Measurements from ENCODE around the gene ABCB11. TPM values are rescaled to one million over a fixed set of nuclear protein-coding genes. Genes with fewer than 3 reads are reported as not detected.

The ABCB11 gene
- total RNA-seq, 1 experiment from 2014 or later, result 0.12 TPM

DNA sequence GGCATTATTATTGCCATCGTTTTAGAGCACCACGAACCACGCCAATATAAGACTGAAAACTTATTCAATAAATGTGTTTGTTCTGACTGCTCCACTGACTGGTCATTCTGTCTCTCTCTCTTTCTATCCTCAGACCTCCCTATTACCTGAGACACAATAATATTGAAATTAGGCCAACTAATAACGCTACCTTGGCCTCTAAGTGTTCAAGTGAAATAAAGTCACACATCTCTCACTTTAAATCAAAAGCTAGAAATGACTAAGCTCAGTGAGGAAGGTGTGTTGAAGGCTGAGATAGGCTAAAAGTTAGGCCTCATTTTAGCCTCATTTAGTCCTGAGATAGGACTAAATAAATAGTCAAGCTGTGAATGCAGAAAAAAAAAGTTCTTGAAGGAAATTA lies 91.2 kb downstream of the ABCB11 start:
- H3K4me3 ChIP-seq (replicated peaks in 1 of 2; ENCODE audit: low read depth in 1 of 2, low read length in 2 of 2), result no peak overlapping the region
- ChIA-PET POLR2A (no interaction called here), RAD21 (ENCODE audit: low non-redundant PET in 1 of 2, low total read pairs in 2 of 2, uncharacterized antibody in 2 of 2, unreplicated experiment in 2 of 2) (no interaction called here), CTCF (no interaction called here)
- H3K27me3 ChIP-seq (ENCODE audit: insufficient read depth, low read length), result no peaks in the 10 kb centered on the region
- H3K9me2 ChIP-seq (ENCODE audit: insufficient read depth), result no peaks in the 10 kb centered on the region
- no peaks in the 10 kb centered on the region for H3K4me1 ChIP-seq (ENCODE audit: control insufficient read depth in 1 of 2, insufficient read depth in 2 of 2, low read length in 2 of 2)
- ATAC-seq (no peak), DNase-seq (ENCODE audit: low read depth, low spot score) (no peak)
- TF ChIP-seq CTCF (IDR thresholded peaks at IDR 0.05 in 2 of 3, conservative IDR thresholded peaks at IDR 0.05 in 1 of 3; ENCODE audit: borderline replicate concordance in 1 of 3, insufficient read depth in 1 of 3, low read depth in 2 of 3, low read length in 2 of 3) (no peak), SP1 (IDR thresholded peaks at IDR 0.05; ENCODE audit: low read depth) (no peak), CBX3 (IDR thresholded peaks at IDR 0.05; ENCODE audit: low read depth) (no peak), SIN3A (IDR thresholded peaks at IDR 0.05; ENCODE audit: low read depth) (no peak), EGR1 (IDR thresholded peaks at IDR 0.05; ENCODE audit: low read depth) (no peak), JUND (IDR thresholded peaks at IDR 0.05) (no peak)
- H4K20me1 ChIP-seq (ENCODE audit: insufficient read depth), result no peaks in the 10 kb centered on the region
- H3K4me2 ChIP-seq (ENCODE audit: low read length), result no peak overlapping the region
- H3K9ac ChIP-seq (ENCODE audit: low read length), result no peak overlapping the region
- H3K36me3 ChIP-seq (ENCODE audit: control insufficient read depth in 1 of 2, insufficient read depth in 2 of 2, low read length in 2 of 2), result no peaks in the 10 kb centered on the region
- intact Hi-C loops (cut with micrococcal nuclease), result no loop called here
- no peaks in the 10 kb centered on the region for H3K9me3 ChIP-seq (ENCODE audit: control insufficient read depth in 1 of 2, insufficient read depth in 1 of 2, low read depth in 1 of 2, low read length in 2 of 2)
- no peak overlapping the region for H2AFZ ChIP-seq (ENCODE audit: low read depth, low read length, poor library complexity, severe bottlenecking)
- no peaks in the 10 kb centered on the region for H3K79me2 ChIP-seq (ENCODE audit: insufficient read depth, low read length)
- no peak overlapping the region for H3K27ac ChIP-seq (ENCODE audit: low read depth, low read length)
- no TSS peak for BruUV-seq (replicated peaks)

GRCh38 chr2:168939061-168939460 lies 92.1 kb downstream of the ABCB11 start:
- Histone ChIP-seq H3K4me1 (ENCODE audit: control insufficient read depth in 1 of 2, insufficient read depth in 2 of 2, low read length in 2 of 2) (no peaks in the 10 kb centered on the region), H3K4me3 (replicated peaks in 1 of 2; ENCODE audit: low read depth in 1 of 2, low read length in 2 of 2) (no peak overlapping the region), H3K79me2 (ENCODE audit: insufficient read depth, low read length) (no peaks in the 10 kb centered on the region), H3K9me3 (ENCODE audit: control insufficient read depth in 1 of 2, insufficient read depth in 1 of 2, low read depth in 1 of 2, low read length in 2 of 2) (no peaks in the 10 kb centered on the region), H4K20me1 (ENCODE audit: insufficient read depth) (no peaks in the 10 kb centered on the region), H2AFZ (ENCODE audit: low read depth, low read length, poor library complexity, severe bottlenecking) (no peak overlapping the region), H3K36me3 (ENCODE audit: control insufficient read depth in 1 of 2, insufficient read depth in 2 of 2, low read length in 2 of 2) (no peaks in the 10 kb centered on the region), H3K4me2 (ENCODE audit: low read length) (no peak overlapping the region), H3K27me3 (ENCODE audit: insufficient read depth, low read length) (no peaks in the 10 kb centered on the region), H3K9me2 (ENCODE audit: insufficient read depth) (no peaks in the 10 kb centered on the region), H3K9ac (ENCODE audit: low read length) (no peak overlapping the region), H3K27ac (ENCODE audit: low read depth, low read length) (no peak overlapping the region)
- CTCF ChIA-PET, result no interaction called here
- no peak for DNase-seq (ENCODE audit: low read depth, low spot score)
- ATAC-seq, result no peak
- intact Hi-C loops (cut with micrococcal nuclease), result no loop called here
- BruUV-seq (replicated peaks), result no TSS peak
- RAD21 ChIA-PET (ENCODE audit: low non-redundant PET in 1 of 2, low total read pairs in 2 of 2, uncharacterized antibody in 2 of 2, unreplicated experiment in 2 of 2), result no interaction called here
- POLR2A ChIA-PET, result no interaction called here
- TF ChIP-seq RAD21 (IDR thresholded peaks at IDR 0.05; ENCODE audit: low read depth) (no peak), EZH2phosphoT487 (IDR thresholded peaks at IDR 0.05; ENCODE audit: borderline replicate concordance) (no peak), ELF1 (IDR thresholded peaks at IDR 0.05; ENCODE audit: borderline replicate concordance, low read depth) (no peak), TCF7L2 (IDR thresholded peaks at IDR 0.05; ENCODE audit: borderline replicate concordance, extremely low read depth, insufficient read depth, insufficient read length) (no peak), SRF (IDR thresholded peaks at IDR 0.05; ENCODE audit: low read depth) (no peak), FOSL1 (IDR thresholded peaks at IDR 0.05; ENCODE audit: low read depth) (no peak), SP1 (IDR thresholded peaks at IDR 0.05; ENCODE audit: low read depth) (no peak), SIN3A (IDR thresholded peaks at IDR 0.05; ENCODE audit: low read depth) (no peak), ZFX (IDR thresholded peaks at IDR 0.05) (no peak), YY1 (IDR thresholded peaks at IDR 0.05; ENCODE audit: extremely low read depth, insufficient replicate concordance, low read depth, low read length) (no peak)
- TF ChIP-seq, protein P1, sequence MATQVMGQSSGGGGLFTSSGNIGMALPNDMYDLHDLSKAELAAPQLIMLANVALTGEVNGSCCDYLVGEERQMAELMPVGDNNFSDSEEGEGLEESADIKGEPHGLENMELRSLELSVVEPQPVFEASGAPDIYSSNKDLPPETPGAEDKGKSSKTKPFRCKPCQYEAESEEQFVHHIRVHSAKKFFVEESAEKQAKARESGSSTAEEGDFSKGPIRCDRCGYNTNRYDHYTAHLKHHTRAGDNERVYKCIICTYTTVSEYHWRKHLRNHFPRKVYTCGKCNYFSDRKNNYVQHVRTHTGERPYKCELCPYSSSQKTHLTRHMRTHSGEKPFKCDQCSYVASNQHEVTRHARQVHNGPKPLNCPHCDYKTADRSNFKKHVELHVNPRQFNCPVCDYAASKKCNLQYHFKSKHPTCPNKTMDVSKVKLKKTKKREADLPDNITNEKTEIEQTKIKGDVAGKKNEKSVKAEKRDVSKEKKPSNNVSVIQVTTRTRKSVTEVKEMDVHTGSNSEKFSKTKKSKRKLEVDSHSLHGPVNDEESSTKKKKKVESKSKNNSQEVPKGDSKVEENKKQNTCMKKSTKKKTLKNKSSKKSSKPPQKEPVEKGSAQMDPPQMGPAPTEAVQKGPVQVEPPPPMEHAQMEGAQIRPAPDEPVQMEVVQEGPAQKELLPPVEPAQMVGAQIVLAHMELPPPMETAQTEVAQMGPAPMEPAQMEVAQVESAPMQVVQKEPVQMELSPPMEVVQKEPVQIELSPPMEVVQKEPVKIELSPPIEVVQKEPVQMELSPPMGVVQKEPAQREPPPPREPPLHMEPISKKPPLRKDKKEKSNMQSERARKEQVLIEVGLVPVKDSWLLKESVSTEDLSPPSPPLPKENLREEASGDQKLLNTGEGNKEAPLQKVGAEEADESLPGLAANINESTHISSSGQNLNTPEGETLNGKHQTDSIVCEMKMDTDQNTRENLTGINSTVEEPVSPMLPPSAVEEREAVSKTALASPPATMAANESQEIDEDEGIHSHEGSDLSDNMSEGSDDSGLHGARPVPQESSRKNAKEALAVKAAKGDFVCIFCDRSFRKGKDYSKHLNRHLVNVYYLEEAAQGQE (IDR thresholded peaks at IDR 0.05; ENCODE audit: low read depth), result no peak
- TF ChIP-seq, protein P2, sequence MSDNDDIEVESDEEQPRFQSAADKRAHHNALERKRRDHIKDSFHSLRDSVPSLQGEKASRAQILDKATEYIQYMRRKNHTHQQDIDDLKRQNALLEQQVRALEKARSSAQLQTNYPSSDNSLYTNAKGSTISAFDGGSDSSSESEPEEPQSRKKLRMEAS (IDR thresholded peaks at IDR 0.05), result no peak

Data from HCT116 (cell line).